Measurements from ENCODE around the gene NOS1.

GRCh38 chr12:117236456-117237001 lies 124.9 kb downstream of the NOS1 start:
- peak; percentile 43 to 85 (median 74) for TF ChIP-seq CTCF (IDR thresholded peaks at IDR 0.05 in 4 of 5, conservative IDR thresholded peaks at IDR 0.05 in 1 of 5)
- TF ChIP-seq POLR2A (IDR thresholded peaks at IDR 0.05) = no peak
